H1 (cell line): Measurements from ENCODE around the gene WDR7. TPM values are rescaled to one million over a fixed set of nuclear protein-coding genes. Genes with fewer than 3 reads are reported as not detected.

Source experiments
- RXRA ChIP-seq: IDR thresholded peaks from 2 replicates; pipeline ENCODE4 v1.6.1; 2011; ENCODE audit warnings: low read depth, mild to moderate bottlenecking, low read length, moderate library complexity; ENCODE audit not compliant: insufficient read depth
- polyA plus RNA-seq, 7 experiments: library from polyadenylated mRNA; depleted of rRNA in 3 of 7; stranded (reverse) in 5 of 7; unstranded in 2 of 7; fragments of >200 nt in 5 of 7; fragments of 200-250 nt in 2 of 7; gene quantifications; 1 replicate in 5 of 7; 2 replicates in 1 of 7; 4 replicates in 1 of 7; pipeline versions ENCODE4 v1.2.1 to v1.2.3, GENCODE V29; 2011 to 2013; ENCODE audit warnings: missing spikeins in 2 of 7, mixed read lengths in 2 of 7
- total RNA-seq: library from RNA; stranded (reverse); fragmentation: NEBNext Ultra II Directional; extraction: Animal tissue kit (Norgen Biotek cat#: 25700); gene quantifications from 2 replicates; pipeline ENCODE4 v1.2.1, GENCODE V29; 2021

Gene WDR7
- total and polyA plus RNA-seq, 2 of the 8 experiments (the other 6 are each of a cell fraction or from before 2014, with no cell fraction given), result 5.5 to 15.2 TPM

- no peak for TF ChIP-seq RXRA
These were observed 278.7 kb downstream of the WDR7 start (continued) for GRCh38 chr18:56929886-56930285.
